HG02571 (cell line): ENCODE measurements around the gene LSR.
"Not testable (repeated sequence)": the region's sequence is repeated elsewhere in the genome, so short reads cannot be mapped to it uniquely, and the experiment has no call there.

Source experiments
- ATAC-seq: cut with Tn5 transposase; IDR thresholded peaks from one replicate; pipeline ENCODE4 v1.9.1; 2021; ENCODE audit warnings: mild to moderate bottlenecking, moderate library complexity; ENCODE audit not compliant: unreplicated experiment

Gene LSR

GRCh38 chr19:35216833-35217648, 31.8 kb upstream of the LSR start:
- ATAC-seq: no peak

- no peak for ATAC-seq
Observed at GRCh38 chr19:35217649-35217990, 31.2 kb upstream of the LSR start.

- ATAC-seq: no peak
Observed at GRCh38 chr19:35219008-35219407, 29.8 kb upstream of the LSR start.

- no peak for ATAC-seq
Observed at GRCh38 chr19:35220315-35220921, 28.4 kb upstream of the LSR start.

GRCh38 chr19:35220973-35221590, 27.7 kb upstream of the LSR start:
- ATAC-seq: not testable (repeated sequence)

- ATAC-seq: no peak
Observed at GRCh38 chr19:35222373-35223015, 26.3 kb upstream of the LSR start.

GRCh38 chr19:35223084-35223790, 25.6 kb upstream of the LSR start:
- ATAC-seq: no peak

- no peak for ATAC-seq
Observed at GRCh38 chr19:35223862-35224505, 24.8 kb upstream of the LSR start.

- ATAC-seq: no peak
Observed at GRCh38 chr19:35224681-35225571, 23.9 kb upstream of the LSR start.

GRCh38 chr19:35225951-35226350, 22.9 kb upstream of the LSR start:
- ATAC-seq: no peak

- no peak for ATAC-seq
Observed at GRCh38 chr19:35226748-35227147, 22.1 kb upstream of the LSR start.

GRCh38 chr19:35228177-35228930, 20.4 kb upstream of the LSR start, which contains the start of gene FAM187B:
Gene FAM187B (minus strand): TSS chr19:35228739. CDS start chr19:35228680, 59 bp downstream.
- no peak for ATAC-seq

- no peak for ATAC-seq
Observed at GRCh38 chr19:35229601-35230000, 19.2 kb upstream of the LSR start.

GRCh38 chr19:35231956-35232645, 16.7 kb upstream of the LSR start:
- ATAC-seq: no peak

GRCh38 chr19:35232912-35233311, 15.9 kb upstream of the LSR start:
- ATAC-seq: no peak

GRCh38 chr19:35236638-35237400, 12.0 kb upstream of the LSR start:
- no peak for ATAC-seq

GRCh38 chr19:35239597-35239996, 9.2 kb upstream of the LSR start:
- ATAC-seq: not testable (repeated sequence)
